ENCODE results near the gene CFAP77. TPM values are rescaled to one million over a fixed set of nuclear protein-coding genes. Genes with fewer than 3 reads are reported as not detected.

Gene CFAP77
- total RNA-seq, 1 experiment from 2014 or later, result 0.11 TPM

DNA sequence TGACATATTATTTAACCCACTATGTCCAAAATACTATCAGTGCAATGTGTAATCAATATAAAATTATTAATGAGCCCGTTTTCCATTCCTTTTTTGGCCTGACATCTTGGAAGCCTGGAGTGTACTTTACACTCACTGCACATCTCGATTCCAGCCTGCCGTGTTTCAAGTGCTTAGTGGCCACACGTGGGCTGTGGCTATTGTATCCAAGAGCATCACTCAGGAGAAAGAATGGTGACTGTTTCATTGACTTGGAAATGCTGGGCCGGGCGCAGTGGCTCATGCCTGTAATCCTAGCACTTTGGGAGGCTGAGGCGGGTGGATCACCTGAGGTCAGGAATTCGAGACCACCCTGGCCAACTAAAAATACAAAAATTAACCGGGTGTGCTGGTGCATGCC is 54.5 kb downstream of the CFAP77 start:
- intact Hi-C loops (cut with micrococcal nuclease), result no loop called here
- TF ChIP-seq, protein P1, sequence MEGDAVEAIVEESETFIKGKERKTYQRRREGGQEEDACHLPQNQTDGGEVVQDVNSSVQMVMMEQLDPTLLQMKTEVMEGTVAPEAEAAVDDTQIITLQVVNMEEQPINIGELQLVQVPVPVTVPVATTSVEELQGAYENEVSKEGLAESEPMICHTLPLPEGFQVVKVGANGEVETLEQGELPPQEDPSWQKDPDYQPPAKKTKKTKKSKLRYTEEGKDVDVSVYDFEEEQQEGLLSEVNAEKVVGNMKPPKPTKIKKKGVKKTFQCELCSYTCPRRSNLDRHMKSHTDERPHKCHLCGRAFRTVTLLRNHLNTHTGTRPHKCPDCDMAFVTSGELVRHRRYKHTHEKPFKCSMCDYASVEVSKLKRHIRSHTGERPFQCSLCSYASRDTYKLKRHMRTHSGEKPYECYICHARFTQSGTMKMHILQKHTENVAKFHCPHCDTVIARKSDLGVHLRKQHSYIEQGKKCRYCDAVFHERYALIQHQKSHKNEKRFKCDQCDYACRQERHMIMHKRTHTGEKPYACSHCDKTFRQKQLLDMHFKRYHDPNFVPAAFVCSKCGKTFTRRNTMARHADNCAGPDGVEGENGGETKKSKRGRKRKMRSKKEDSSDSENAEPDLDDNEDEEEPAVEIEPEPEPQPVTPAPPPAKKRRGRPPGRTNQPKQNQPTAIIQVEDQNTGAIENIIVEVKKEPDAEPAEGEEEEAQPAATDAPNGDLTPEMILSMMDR (conservative IDR thresholded peaks at IDR 0.05; ENCODE audit: low read depth, low read length), result no peak
- TF ChIP-seq EZH2phosphoT487 (IDR thresholded peaks at IDR 0.05; ENCODE audit: borderline replicate concordance, low read length), result no peak
- TF ChIP-seq EZH2 (IDR thresholded peaks at IDR 0.05; ENCODE audit: low read length, unreplicated experiment), result no peak
- DNase-seq, result no peak
- no TSS peak for BruUV-seq (replicated peaks)
- Histone ChIP-seq H3F3A (ENCODE audit: low read length, unreplicated experiment) (no peaks in the 10 kb centered on the region), H2AFZ (ENCODE audit: low read length) (no peak overlapping the region), H3K36me3 (ENCODE audit: low read depth, low read length) (no peaks in the 10 kb centered on the region), H3K4me3 (ENCODE audit: low read length) (no peak overlapping the region), H3K9me2 (replicated peaks; ENCODE audit: low read length) (no peaks in the 10 kb centered on the region), H3K9ac (ENCODE audit: low read length) (no peak overlapping the region), H3K27me3 (ENCODE audit: low read length) (peaks cover 11% of the 10 kb centered on the region; the same call in 1 of the 2 replicates), H3K27ac (ENCODE audit: low read length) (no peak overlapping the region), H3K9me3 (ENCODE audit: low read length) (no peaks in the 10 kb centered on the region), H3K4me1 (ENCODE audit: insufficient read depth, low read length) (no peaks in the 10 kb centered on the region), H3K79me2 (ENCODE audit: low read length) (no peaks in the 10 kb centered on the region), H4K20me1 (ENCODE audit: low read length) (no peaks in the 10 kb centered on the region), H3K4me2 (ENCODE audit: low read length) (no peak overlapping the region)
- ATAC-seq, result no peak
- POLR2A ChIA-PET (ENCODE audit: unreplicated experiment), result no interaction called here
- CTCF ChIA-PET, result no interaction called here

DNA sequence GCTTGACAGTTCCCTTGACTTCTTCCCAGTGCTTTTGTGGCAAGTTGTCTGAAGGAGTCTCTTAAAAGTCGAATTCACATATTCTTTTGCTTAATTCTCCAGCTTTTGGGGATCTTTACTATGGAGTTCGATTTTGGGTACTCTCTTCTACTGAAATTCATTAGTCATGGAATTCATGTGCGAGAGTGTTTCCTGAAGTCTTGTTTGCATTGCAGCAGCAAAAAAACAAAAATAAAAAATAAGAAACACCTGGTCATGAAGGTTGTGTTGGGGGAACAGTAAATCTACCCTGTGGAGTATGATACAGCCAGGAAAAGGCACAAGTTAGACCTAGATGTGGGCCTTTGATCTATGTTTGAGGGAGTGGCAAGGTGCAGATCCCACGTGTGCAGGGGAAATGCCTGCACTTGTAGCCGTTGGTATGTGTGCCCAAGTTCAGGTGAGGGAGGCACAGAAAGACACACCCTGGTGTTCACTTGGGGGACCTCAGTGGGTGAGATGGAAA is 55.2 kb downstream of the CFAP77 start:
- POLR2A ChIA-PET (ENCODE audit: unreplicated experiment), result no interaction called here
- intact Hi-C loops (cut with micrococcal nuclease), result no loop called here
- DNase-seq (no peak), ATAC-seq (no peak)
- no peak overlapping the region for H3K4me3 ChIP-seq (ENCODE audit: low read length)
- no peaks in the 10 kb centered on the region for H3K36me3 ChIP-seq (ENCODE audit: low read depth, low read length)
- no peak overlapping the region for H3K27ac ChIP-seq (ENCODE audit: low read length)
- H3F3A ChIP-seq (ENCODE audit: low read length, unreplicated experiment), result no peaks in the 10 kb centered on the region
- TF ChIP-seq EZH2 (IDR thresholded peaks at IDR 0.05; ENCODE audit: low read length, unreplicated experiment) (no peak), EZH2phosphoT487 (IDR thresholded peaks at IDR 0.05; ENCODE audit: borderline replicate concordance, low read length) (no peak)
- TF ChIP-seq, protein P1 (conservative IDR thresholded peaks at IDR 0.05; ENCODE audit: low read depth, low read length), result no peak
- H3K79me2 ChIP-seq (ENCODE audit: low read length), result no peaks in the 10 kb centered on the region
- no TSS peak for BruUV-seq (replicated peaks)
- H3K9me2 ChIP-seq (replicated peaks; ENCODE audit: low read length), result no peaks in the 10 kb centered on the region
- no peaks in the 10 kb centered on the region for H3K4me1 ChIP-seq (ENCODE audit: insufficient read depth, low read length)
- no peaks in the 10 kb centered on the region for H3K9me3 ChIP-seq (ENCODE audit: low read length)
- H4K20me1 ChIP-seq (ENCODE audit: low read length), result no peaks in the 10 kb centered on the region
- H3K4me2 ChIP-seq (ENCODE audit: low read length), result no peak overlapping the region
- peaks cover 11% of the 10 kb centered on the region; the same call in 1 of the 2 replicates for H3K27me3 ChIP-seq (ENCODE audit: low read length)
- H3K9ac ChIP-seq (ENCODE audit: low read length), result no peak overlapping the region
- CTCF ChIA-PET, result no interaction called here
- H2AFZ ChIP-seq (ENCODE audit: low read length), result no peak overlapping the region

DNA sequence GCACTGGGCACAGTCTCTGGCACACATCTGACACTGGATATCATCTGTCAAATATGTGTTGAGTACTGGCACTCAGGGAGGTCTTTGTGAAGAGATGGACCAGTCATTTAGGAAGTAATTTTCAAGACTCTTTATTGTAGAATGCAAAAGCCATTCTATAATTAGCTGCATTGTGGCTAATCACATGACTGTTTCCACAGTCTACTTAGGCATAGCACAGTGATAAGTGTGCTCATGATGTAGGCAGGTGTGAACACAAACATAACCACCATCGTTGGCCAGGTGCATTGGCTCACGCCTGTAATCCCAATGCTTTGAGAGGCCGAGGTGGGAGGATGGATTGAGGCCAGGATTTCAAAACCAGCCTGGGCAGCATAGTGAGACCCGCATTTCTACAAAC is 62.2 kb downstream of the CFAP77 start:
- BruUV-seq (replicated peaks), result no TSS peak
- H3K4me1 ChIP-seq (ENCODE audit: insufficient read depth, low read length), result no peaks in the 10 kb centered on the region
- intact Hi-C loops (cut with micrococcal nuclease), result no loop called here
- no peak overlapping the region for H3K4me2 ChIP-seq (ENCODE audit: low read length)
- CTCF ChIA-PET, result no interaction called here
- H3K4me3 ChIP-seq (ENCODE audit: low read length), result no peak overlapping the region
- no peak overlapping the region for H3K27ac ChIP-seq (ENCODE audit: low read length)
- H4K20me1 ChIP-seq (ENCODE audit: low read length), result no peaks in the 10 kb centered on the region
- H3F3A ChIP-seq (ENCODE audit: low read length, unreplicated experiment), result no peaks in the 10 kb centered on the region
- H3K9ac ChIP-seq (ENCODE audit: low read length), result no peak overlapping the region
- DNase-seq (no peak), ATAC-seq (no peak)
- H3K27me3 ChIP-seq (ENCODE audit: low read length), result peaks cover 19% of the 10 kb centered on the region; the same call in 1 of the 2 replicates
- POLR2A ChIA-PET (ENCODE audit: unreplicated experiment), result no interaction called here
- H3K9me2 ChIP-seq (replicated peaks; ENCODE audit: low read length), result no peaks in the 10 kb centered on the region
- no peaks in the 10 kb centered on the region for H3K79me2 ChIP-seq (ENCODE audit: low read length)
- no peak overlapping the region for H2AFZ ChIP-seq (ENCODE audit: low read length)
- TF ChIP-seq, protein P1 (conservative IDR thresholded peaks at IDR 0.05; ENCODE audit: low read depth, low read length), result no peak
- TF ChIP-seq EZH2phosphoT487 (IDR thresholded peaks at IDR 0.05; ENCODE audit: borderline replicate concordance, low read length), result no peak
- TF ChIP-seq EZH2 (IDR thresholded peaks at IDR 0.05; ENCODE audit: low read length, unreplicated experiment), result no peak
- H3K36me3 ChIP-seq (ENCODE audit: low read depth, low read length), result no peaks in the 10 kb centered on the region
- H3K9me3 ChIP-seq (ENCODE audit: low read length), result no peaks in the 10 kb centered on the region

Data from PC-3 (cell line).